ENCODE data around the gene FOXO3.

Gene FOXO3

DNA sequence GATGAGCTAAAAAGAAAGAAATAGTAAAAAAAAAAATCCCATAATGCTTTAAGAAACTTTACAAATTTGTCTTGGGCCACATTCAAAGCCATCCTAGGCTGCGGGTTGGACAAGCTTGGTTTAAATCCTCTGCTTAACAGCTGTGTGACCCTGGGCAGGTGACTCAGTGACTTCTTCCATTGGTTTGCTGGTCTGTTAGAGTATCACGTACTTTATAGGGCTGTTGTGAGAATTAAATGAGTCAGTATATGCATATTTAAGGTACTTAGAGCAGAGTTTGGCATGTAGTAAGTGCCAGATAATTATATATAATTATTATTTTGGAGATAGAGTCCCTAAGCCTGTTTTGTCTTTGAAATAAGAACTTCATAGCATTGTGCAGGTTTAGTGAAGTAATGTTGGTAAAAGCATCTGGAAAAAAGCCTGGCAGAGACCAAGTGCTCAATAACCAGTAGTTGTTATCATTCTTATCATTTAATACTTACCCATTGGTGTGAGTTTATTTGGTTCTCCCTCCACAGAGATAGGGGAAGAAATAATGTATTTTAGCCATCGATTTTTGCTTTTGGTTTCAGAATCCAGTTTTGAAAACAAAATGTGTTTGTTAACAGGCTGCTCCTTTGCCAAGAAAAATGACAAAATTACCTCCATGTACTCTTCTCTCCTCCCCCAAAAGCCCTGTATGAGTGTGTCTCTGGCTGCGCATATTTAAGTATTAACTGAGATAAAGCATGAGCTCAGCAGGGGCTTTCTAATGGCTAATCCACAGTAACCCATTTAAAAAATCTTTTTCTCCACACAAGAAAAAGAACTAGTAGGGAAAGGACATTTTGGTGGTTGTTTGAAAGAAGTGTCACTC lies 67.2 kb downstream of the FOXO3 start:
- TF ChIP-seq CTCF (IDR thresholded peaks at IDR 0.05; ENCODE audit: extremely low read depth, missing control alignments) = no peak
- DNase-seq (ENCODE audit: low spot score) = no peak

GRCh38 chr6:108630050-108630714 lies 69.5 kb downstream of the FOXO3 start:
- no peak for DNase-seq (ENCODE audit: low spot score)
- TF ChIP-seq CTCF (IDR thresholded peaks at IDR 0.05; ENCODE audit: extremely low read depth, missing control alignments) = no peak

DNA sequence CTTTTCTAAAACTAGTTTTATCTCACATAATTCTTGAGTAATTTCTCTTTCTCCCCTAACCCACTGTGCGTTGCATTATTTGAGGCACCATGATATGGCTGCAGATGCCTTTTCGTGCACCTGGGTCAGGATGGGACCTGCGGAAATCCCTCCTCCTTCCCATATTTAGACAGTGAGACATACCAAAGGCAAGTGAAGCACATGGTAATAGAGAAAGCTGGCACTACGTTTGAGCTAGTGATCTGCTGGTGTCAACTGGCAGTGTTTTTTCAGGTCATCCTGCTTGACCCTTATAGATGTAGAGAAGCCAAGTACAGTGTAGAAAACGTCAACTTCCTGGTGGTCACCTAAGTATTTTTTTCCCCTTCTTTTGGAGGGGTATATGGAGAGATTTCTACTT lies 71.7 kb downstream of the FOXO3 start:
- TF ChIP-seq CTCF (IDR thresholded peaks at IDR 0.05; ENCODE audit: extremely low read depth, missing control alignments) = no peak
- DNase-seq (ENCODE audit: low spot score) = no peak

- DNase-seq (ENCODE audit: low spot score) = no peak
- no peak for TF ChIP-seq CTCF (IDR thresholded peaks at IDR 0.05; ENCODE audit: extremely low read depth, missing control alignments)
Measured at GRCh38 chr6:108633436-108633835, 72.7 kb downstream of the FOXO3 start.

DNA sequence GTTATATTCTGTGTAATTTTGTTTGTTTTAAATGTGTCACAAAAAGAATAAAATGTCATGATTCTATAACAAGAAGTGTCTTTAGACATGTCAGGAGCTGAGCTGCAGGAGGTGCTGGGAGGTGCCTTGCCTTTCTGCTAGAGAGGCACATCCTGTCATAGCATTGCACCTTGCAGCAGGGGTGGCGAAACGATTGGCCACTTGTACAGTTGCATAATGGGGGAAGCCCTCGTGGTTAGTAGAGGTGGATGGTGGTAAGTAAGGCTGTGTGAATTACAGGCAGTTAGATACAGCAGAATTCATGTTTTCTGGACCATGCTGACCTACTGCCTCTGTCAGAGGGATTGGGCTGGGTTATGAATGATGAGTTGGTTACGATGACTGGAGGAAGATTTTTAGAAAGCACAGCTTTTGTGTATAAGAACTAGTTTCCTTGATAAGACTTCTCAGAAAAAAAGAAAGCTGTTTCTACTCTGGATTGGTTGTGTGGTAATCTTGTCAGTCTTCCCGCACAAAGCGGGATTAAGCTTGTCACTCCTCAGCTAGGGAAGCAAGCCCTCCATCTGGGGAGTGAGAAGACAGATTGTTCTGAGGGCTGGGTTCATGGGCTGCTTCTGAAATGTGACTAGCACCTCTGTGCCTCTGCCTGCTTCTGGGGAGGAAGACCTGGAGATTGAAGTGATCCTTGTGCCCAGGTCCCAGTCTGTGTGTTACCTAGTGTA lies 74.9 kb downstream of the FOXO3 start:
- no peak for TF ChIP-seq CTCF (IDR thresholded peaks at IDR 0.05; ENCODE audit: extremely low read depth, missing control alignments)
- DNase-seq (ENCODE audit: low spot score) = no peak

GRCh38 chr6:108637963-108638362 lies 77.2 kb downstream of the FOXO3 start:
- no peak for DNase-seq (ENCODE audit: low spot score)
- TF ChIP-seq CTCF (IDR thresholded peaks at IDR 0.05; ENCODE audit: extremely low read depth, missing control alignments) = no peak

- DNase-seq (ENCODE audit: low spot score) = no peak
- TF ChIP-seq CTCF (IDR thresholded peaks at IDR 0.05; ENCODE audit: extremely low read depth, missing control alignments) = no peak
Measured at GRCh38 chr6:108638993-108639392, 78.3 kb downstream of the FOXO3 start.

Measured in GM20000 (cell line).